ENCODE measurements around the gene REN.

Gene REN

GRCh38 chr1:204207136-204207616 lies 41.0 kb upstream of the REN start:
- no peak overlapping the region for H3K4me2 ChIP-seq (ENCODE audit: low read length, poor library complexity, severe bottlenecking)
- 12% methylated on average over 13 of the region's 13 CpGs for WGBS
- H3K27me3 ChIP-seq (ENCODE audit: control insufficient read depth in 1 of 2, insufficient read depth in 1 of 2, low read length in 2 of 2) = peaks cover 35 to 47% of the 10 kb centered on the region in 2 experiments
- no peak overlapping the region for H2BK12ac ChIP-seq (ENCODE audit: low read length in 2 of 2)
- no peak overlapping the region for H2BK15ac ChIP-seq (ENCODE audit: low read depth, poor library complexity, severe bottlenecking)
- H4K91ac ChIP-seq (ENCODE audit: low read length) = no peak overlapping the region
- H3K23ac ChIP-seq (ENCODE audit: low read length in 2 of 2) = no peak overlapping the region
- no peak overlapping the region for H2AK5ac ChIP-seq (ENCODE audit: low read length, severe bottlenecking)
- H3K4ac ChIP-seq (ENCODE audit: low read depth in 1 of 2, low read length in 2 of 2) = no peak overlapping the region
- H3K4me1 ChIP-seq (ENCODE audit: control insufficient read depth, insufficient read depth, low read depth, low read length) = peaks cover 9% of the 10 kb centered on the region
- no peak overlapping the region for H3K4me3 ChIP-seq (ENCODE audit: insufficient read depth in 1 of 2, low read depth in 1 of 2, low read length in 2 of 2)
- H3K36me3 ChIP-seq (ENCODE audit: control insufficient read depth in 1 of 2, insufficient read depth in 2 of 2, low read depth in 1 of 2, low read length in 2 of 2) = no peaks in the 10 kb centered on the region
- H3K79me1 ChIP-seq (replicated peaks; ENCODE audit: low read length, poor library complexity, severe bottlenecking) = no peaks in the 10 kb centered on the region
- H2BK120ac ChIP-seq (ENCODE audit: low read depth, low read length) = no peak overlapping the region
- no peak overlapping the region for H3K14ac ChIP-seq (ENCODE audit: low read length in 2 of 2)
- no peaks in the 10 kb centered on the region for H3K9me3 ChIP-seq (ENCODE audit: control insufficient read depth, low read length)
- no peak overlapping the region for H3K9ac ChIP-seq (ENCODE audit: low read length)
- H2AFZ ChIP-seq (ENCODE audit: low read depth, low read length) = no peak overlapping the region
- no peak overlapping the region for H4K8ac ChIP-seq (ENCODE audit: low read length)
- no peak overlapping the region for H3K18ac ChIP-seq (ENCODE audit: low read depth in 1 of 2, low read length in 2 of 2)
- no peak overlapping the region for H2BK5ac ChIP-seq (ENCODE audit: low read depth, low read length, poor library complexity, severe bottlenecking)
- peak; percentile 35 for DNase-seq
- no peak overlapping the region for H3K27ac ChIP-seq (ENCODE audit: low read length, poor library complexity, severe bottlenecking)

- H3K23ac ChIP-seq (ENCODE audit: low read length in 2 of 2) = no peak overlapping the region
- no peak overlapping the region for H3K18ac ChIP-seq (ENCODE audit: low read depth in 1 of 2, low read length in 2 of 2)
- H3K14ac ChIP-seq (ENCODE audit: low read length in 2 of 2) = no peak overlapping the region
- H3K4ac ChIP-seq (ENCODE audit: low read depth in 1 of 2, low read length in 2 of 2) = no peak overlapping the region
- no peaks in the 10 kb centered on the region for H3K36me3 ChIP-seq (ENCODE audit: control insufficient read depth in 1 of 2, insufficient read depth in 2 of 2, low read depth in 1 of 2, low read length in 2 of 2)
- no peaks in the 10 kb centered on the region for H3K79me1 ChIP-seq (replicated peaks; ENCODE audit: low read length, poor library complexity, severe bottlenecking)
- DNase-seq = no peak
- H3K27ac ChIP-seq (ENCODE audit: low read length, poor library complexity, severe bottlenecking) = no peak overlapping the region
- H3K4me2 ChIP-seq (ENCODE audit: low read length, poor library complexity, severe bottlenecking) = no peak overlapping the region
- H2BK15ac ChIP-seq (ENCODE audit: low read depth, poor library complexity, severe bottlenecking) = no peak overlapping the region
- H3K9ac ChIP-seq (ENCODE audit: low read length) = peak overlapping the region; percentile 30
- no peaks in the 10 kb centered on the region for H3K9me3 ChIP-seq (ENCODE audit: control insufficient read depth, low read length)
- H2BK5ac ChIP-seq (ENCODE audit: low read depth, low read length, poor library complexity, severe bottlenecking) = no peak overlapping the region
- peaks cover 9% of the 10 kb centered on the region for H3K4me1 ChIP-seq (ENCODE audit: control insufficient read depth, insufficient read depth, low read depth, low read length)
- WGBS = 57% methylated on average over 1 of the region's 2 CpGs
- no peak overlapping the region for H4K91ac ChIP-seq (ENCODE audit: low read length)
- H2AFZ ChIP-seq (ENCODE audit: low read depth, low read length) = no peak overlapping the region
- no peak overlapping the region for H2AK5ac ChIP-seq (ENCODE audit: low read length, severe bottlenecking)
- H3K27me3 ChIP-seq (ENCODE audit: control insufficient read depth in 1 of 2, insufficient read depth in 1 of 2, low read length in 2 of 2) = peaks cover 32 to 54% of the 10 kb centered on the region in 2 experiments
- no peak overlapping the region for H3K4me3 ChIP-seq (ENCODE audit: insufficient read depth in 1 of 2, low read depth in 1 of 2, low read length in 2 of 2)
- H2BK120ac ChIP-seq (ENCODE audit: low read depth, low read length) = no peak overlapping the region
- H2BK12ac ChIP-seq (ENCODE audit: low read length in 2 of 2) = no peak overlapping the region
- no peak overlapping the region for H4K8ac ChIP-seq (ENCODE audit: low read length)
These were observed 40.0 kb upstream of the REN start for GRCh38 chr1:204206121-204206520.

- Histone ChIP-seq H3K14ac (ENCODE audit: low read length in 2 of 2) (no peak overlapping the region), H4K8ac (ENCODE audit: low read length) (no peak overlapping the region), H3K27ac (ENCODE audit: low read length, poor library complexity, severe bottlenecking) (no peak overlapping the region), H3K4me2 (ENCODE audit: low read length, poor library complexity, severe bottlenecking) (no peak overlapping the region), H3K9me3 (ENCODE audit: control insufficient read depth, low read length) (no peaks in the 10 kb centered on the region), H2BK120ac (ENCODE audit: low read depth, low read length) (no peak overlapping the region), H3K4me1 (ENCODE audit: control insufficient read depth, insufficient read depth, low read depth, low read length) (peaks cover 9% of the 10 kb centered on the region), H2AK5ac (ENCODE audit: low read length, severe bottlenecking) (no peak overlapping the region), H3K4ac (ENCODE audit: low read depth in 1 of 2, low read length in 2 of 2) (no peak overlapping the region), H3K36me3 (ENCODE audit: control insufficient read depth in 1 of 2, insufficient read depth in 2 of 2, low read depth in 1 of 2, low read length in 2 of 2) (no peaks in the 10 kb centered on the region), H3K23ac (ENCODE audit: low read length in 2 of 2) (no peak overlapping the region), H3K9ac (ENCODE audit: low read length) (no peak overlapping the region), H3K27me3 (ENCODE audit: control insufficient read depth in 1 of 2, insufficient read depth in 1 of 2, low read length in 2 of 2) (peaks cover 30 to 54% of the 10 kb centered on the region in 2 experiments), H2BK12ac (ENCODE audit: low read length in 2 of 2) (no peak overlapping the region), H3K4me3 (ENCODE audit: insufficient read depth in 1 of 2, low read depth in 1 of 2, low read length in 2 of 2) (no peak overlapping the region), H2BK5ac (ENCODE audit: low read depth, low read length, poor library complexity, severe bottlenecking) (no peak overlapping the region), H3K79me1 (replicated peaks; ENCODE audit: low read length, poor library complexity, severe bottlenecking) (no peaks in the 10 kb centered on the region), H3K18ac (ENCODE audit: low read depth in 1 of 2, low read length in 2 of 2) (no peak overlapping the region), H4K91ac (ENCODE audit: low read length) (no peak overlapping the region), H2AFZ (ENCODE audit: low read depth, low read length) (no peak overlapping the region), H2BK15ac (ENCODE audit: low read depth, poor library complexity, severe bottlenecking) (no peak overlapping the region)
- DNase-seq = no peak
These were observed 39.3 kb upstream of the REN start for GRCh38 chr1:204205486-204205885.

DNA sequence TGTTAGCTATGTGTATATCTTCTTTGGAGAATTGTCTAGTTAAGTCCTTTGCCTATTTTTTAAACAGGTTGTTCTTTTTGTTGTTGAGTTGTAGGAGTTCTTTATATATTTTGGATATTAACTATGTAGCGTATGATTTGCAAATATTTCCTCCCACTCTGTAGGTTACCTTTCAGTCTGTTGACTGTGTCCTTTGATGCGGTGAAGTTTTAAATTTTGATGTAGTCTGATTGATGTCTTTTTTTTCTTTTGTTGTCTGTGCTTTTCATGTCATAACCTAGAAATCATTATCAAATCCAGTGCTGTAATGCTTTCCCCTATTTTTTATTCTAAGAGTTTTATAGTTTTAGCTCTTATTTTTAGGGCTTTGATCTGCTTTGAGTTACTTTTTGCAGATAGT lies 38.8 kb upstream of the REN start:
- H2BK15ac ChIP-seq (ENCODE audit: low read depth, poor library complexity, severe bottlenecking) = no peak overlapping the region
- H3K18ac ChIP-seq (ENCODE audit: low read depth in 1 of 2, low read length in 2 of 2) = no peak overlapping the region
- no peak overlapping the region for H2AFZ ChIP-seq (ENCODE audit: low read depth, low read length)
- 100% methylated on average over 1 of the region's 2 CpGs for WGBS
- no peak overlapping the region for H2BK5ac ChIP-seq (ENCODE audit: low read depth, low read length, poor library complexity, severe bottlenecking)
- no peaks in the 10 kb centered on the region for H3K79me1 ChIP-seq (replicated peaks; ENCODE audit: low read length, poor library complexity, severe bottlenecking)
- no peak overlapping the region for H3K4me2 ChIP-seq (ENCODE audit: low read length, poor library complexity, severe bottlenecking)
- no peak overlapping the region for H3K27ac ChIP-seq (ENCODE audit: low read length, poor library complexity, severe bottlenecking)
- H3K9ac ChIP-seq (ENCODE audit: low read length) = no peak overlapping the region
- peaks cover 9% of the 10 kb centered on the region for H3K4me1 ChIP-seq (ENCODE audit: control insufficient read depth, insufficient read depth, low read depth, low read length)
- no peak overlapping the region for H2BK120ac ChIP-seq (ENCODE audit: low read depth, low read length)
- H4K91ac ChIP-seq (ENCODE audit: low read length) = no peak overlapping the region
- no peak overlapping the region for H3K14ac ChIP-seq (ENCODE audit: low read length in 2 of 2)
- H2BK12ac ChIP-seq (ENCODE audit: low read length in 2 of 2) = no peak overlapping the region
- no peaks in the 10 kb centered on the region for H3K36me3 ChIP-seq (ENCODE audit: control insufficient read depth in 1 of 2, insufficient read depth in 2 of 2, low read depth in 1 of 2, low read length in 2 of 2)
- DNase-seq = no peak
- no peak overlapping the region for H3K4ac ChIP-seq (ENCODE audit: low read depth in 1 of 2, low read length in 2 of 2)
- H3K27me3 ChIP-seq (ENCODE audit: control insufficient read depth in 1 of 2, insufficient read depth in 1 of 2, low read length in 2 of 2) = peaks cover 26 to 54% of the 10 kb centered on the region in 2 experiments
- H3K23ac ChIP-seq (ENCODE audit: low read length in 2 of 2) = no peak overlapping the region
- no peak overlapping the region for H4K8ac ChIP-seq (ENCODE audit: low read length)
- no peak overlapping the region for H3K4me3 ChIP-seq (ENCODE audit: insufficient read depth in 1 of 2, low read depth in 1 of 2, low read length in 2 of 2)
- H3K9me3 ChIP-seq (ENCODE audit: control insufficient read depth, low read length) = no peaks in the 10 kb centered on the region
- H2AK5ac ChIP-seq (ENCODE audit: low read length, severe bottlenecking) = no peak overlapping the region
